HPDE6-E6E7 (cell line): ENCODE data around the gene CACNA1B.
"Not testable (repeated sequence)": the region's sequence is repeated elsewhere in the genome, so short reads cannot be mapped to it uniquely, and the experiment has no call there.

Experiments used
- DNase-seq: peaks from one replicate; pipeline ENCODE4 v3.0.0; 2011; ENCODE audit warnings: missing footprints; ENCODE audit errors: extremely low spot score

The CACNA1B gene

GRCh38 chr9:137877506-137878122 lies at the start of gene CACNA1B:
CACNA1B (plus strand) TSS chr9:137877782; CDS start chr9:137877934, 152 bp downstream.
- DNase-seq, result not testable (repeated sequence)

GRCh38 chr9:137827908-137828526 lies 49.6 kb upstream of the CACNA1B start:
- DNase-seq, result no peak

GRCh38 chr9:137828527-137829259 lies 48.9 kb upstream of the CACNA1B start:
- no peak for DNase-seq

GRCh38 chr9:137829260-137829996 lies 48.2 kb upstream of the CACNA1B start:
- no peak for DNase-seq

DNA sequence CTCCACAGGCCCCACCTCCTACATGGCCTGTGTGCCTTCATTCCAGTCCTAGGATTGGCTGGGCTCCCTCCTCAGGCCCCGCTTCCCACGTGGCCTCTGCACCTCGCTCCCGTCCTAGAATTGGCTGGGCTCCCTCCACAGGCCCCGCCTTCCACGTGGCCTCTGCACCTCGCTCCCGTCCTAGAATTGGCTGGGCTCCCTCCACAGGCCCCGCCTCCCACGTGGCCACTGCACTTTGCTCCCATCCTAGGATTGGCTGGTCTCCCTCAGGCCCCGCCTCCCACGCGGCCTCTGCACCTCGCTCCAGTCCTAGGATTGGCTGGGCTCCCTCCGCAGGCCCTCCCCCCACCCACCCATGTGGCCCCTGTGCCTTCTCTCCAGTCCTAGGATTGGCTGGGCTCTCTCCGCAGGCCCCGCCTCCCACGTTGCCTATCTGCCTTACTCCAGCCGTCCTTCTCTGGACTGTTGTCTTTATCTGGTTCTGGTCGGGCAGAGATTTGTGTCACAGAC lies 45.3 kb upstream of the CACNA1B start:
- DNase-seq, result no peak

GRCh38 chr9:137832830-137833590 lies 44.6 kb upstream of the CACNA1B start:
- DNase-seq, result no peak

DNA sequence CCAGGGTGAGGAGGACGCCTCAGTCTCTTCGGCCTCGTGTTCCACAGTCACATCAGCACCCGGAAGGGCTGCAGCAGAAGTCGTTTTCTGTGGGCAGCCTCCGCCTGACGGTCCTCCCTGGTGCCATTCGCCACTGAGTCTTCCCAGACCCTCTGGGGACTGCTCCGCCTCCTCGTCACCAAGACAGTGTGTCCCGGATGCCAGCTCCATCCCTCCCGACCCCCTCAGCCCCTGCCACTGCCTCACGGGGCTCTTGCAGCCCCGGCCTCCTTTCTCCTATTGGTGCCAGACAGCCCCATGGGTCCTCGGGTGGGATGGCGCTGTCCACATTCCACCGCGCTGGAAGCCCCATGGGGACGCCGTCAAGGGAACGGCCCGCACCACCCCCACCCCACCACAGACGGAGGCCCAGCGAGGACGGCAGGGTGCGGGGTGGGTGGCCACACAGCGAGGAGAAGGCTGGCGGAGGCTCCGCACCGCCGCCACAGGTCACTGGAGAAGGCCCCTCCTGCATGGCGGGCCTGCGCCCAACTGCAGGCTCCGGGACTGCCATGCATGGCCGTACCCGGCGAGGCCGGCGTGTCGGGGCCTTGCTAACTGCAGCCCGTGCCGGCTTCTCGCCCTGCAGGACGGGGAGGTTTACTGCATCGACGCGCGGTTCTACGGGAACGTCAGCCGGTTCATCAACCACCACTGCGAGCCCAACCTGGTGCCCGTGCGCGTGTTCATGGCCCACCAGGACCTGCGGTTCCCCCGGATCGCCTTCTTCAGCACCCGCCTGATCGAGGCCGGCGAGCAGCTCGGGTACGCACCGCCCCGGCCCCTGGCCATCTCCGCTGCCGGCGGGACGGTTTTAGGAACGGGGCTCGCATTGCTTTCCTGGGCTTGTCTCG lies 43.6 kb upstream of the CACNA1B start:
- DNase-seq, result no peak

DNA sequence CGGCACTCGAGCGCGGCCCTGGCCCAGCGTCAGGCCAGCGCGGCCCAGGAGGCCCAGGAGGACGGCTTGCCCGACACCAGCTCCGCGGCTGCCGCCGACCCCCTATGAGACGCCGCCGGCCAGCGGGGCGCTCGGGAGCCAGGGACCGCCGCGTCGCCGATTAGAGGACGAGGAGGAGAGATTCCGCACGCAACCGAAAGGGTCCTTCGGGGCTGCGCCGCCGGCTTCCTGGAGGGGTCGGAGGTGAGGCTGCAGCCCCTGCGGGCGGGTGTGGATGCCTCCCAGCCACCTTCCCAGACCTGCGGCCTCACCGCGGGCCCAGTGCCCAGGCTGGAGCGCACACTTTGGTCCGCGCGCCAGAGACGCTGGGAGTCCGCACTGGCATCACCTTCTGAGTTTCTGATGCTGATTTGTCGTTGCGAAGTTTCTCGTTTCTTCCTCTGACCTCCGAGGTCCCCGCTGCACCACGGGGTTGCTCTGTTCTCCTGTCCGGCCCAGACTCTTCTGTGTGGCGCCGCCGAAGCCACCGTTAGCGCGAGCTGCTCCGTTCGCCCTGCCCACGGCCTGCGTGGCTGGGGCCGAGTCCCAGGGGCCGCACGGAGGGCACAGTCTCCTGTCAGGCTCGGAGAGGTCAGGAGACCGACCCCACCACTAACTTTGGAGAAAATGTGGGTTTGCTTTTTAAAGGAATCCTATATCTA lies 42.6 kb upstream of the CACNA1B start:
- no peak for DNase-seq

DNA sequence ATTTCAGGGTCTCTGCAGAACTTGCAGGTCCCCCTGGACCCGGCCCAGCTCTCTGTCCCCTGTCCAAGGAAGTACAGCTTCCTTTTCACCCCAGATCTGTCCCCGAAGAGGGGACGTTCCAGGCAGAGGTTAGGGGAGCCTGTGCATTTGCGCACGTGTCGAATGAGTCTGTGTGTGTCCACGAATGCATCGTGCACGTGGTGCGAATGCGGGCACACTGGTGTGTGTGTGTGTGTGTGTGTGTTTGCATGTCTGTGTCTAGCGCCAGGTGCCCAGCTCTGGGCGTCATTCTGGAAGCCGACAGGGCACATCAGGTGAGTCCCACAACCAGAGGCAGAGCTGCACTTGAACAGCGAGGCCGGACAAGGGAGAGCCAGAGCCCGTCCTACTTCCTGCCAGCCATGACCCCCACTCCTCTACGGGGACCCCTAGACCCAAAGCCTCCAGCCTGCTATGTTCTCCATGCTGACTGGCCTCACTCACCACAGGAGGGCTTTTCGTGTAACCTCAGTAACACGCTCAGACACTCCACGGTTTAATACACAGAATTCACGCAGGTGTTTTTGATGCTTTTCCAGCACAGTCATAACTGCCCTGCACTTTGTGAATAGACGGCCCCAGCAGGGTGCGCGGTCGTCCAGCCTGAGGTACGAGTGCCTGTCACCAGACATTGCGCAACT lies 41.3 kb upstream of the CACNA1B start:
- no peak for DNase-seq

DNA sequence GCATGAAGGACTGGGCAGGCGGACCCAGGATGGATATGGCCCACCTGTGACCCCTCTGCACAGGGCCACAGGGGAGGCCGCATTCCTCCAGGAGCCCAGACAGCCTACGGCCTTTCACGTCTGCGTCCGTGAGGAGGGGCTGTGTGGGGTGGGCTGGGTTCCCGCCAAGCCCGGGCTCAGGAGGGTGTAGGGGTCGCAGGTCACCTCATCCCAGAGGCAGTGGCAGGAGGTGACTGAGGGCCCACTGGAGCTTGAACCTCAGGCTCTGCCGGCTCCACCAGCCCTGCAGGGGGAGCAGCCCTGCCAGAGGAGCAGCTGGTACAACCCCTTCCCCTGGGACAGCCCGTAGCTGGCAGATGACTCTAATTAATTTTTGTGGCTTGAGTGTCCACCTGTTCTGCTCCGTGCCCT lies 40.7 kb upstream of the CACNA1B start:
- no peak for DNase-seq

DNA sequence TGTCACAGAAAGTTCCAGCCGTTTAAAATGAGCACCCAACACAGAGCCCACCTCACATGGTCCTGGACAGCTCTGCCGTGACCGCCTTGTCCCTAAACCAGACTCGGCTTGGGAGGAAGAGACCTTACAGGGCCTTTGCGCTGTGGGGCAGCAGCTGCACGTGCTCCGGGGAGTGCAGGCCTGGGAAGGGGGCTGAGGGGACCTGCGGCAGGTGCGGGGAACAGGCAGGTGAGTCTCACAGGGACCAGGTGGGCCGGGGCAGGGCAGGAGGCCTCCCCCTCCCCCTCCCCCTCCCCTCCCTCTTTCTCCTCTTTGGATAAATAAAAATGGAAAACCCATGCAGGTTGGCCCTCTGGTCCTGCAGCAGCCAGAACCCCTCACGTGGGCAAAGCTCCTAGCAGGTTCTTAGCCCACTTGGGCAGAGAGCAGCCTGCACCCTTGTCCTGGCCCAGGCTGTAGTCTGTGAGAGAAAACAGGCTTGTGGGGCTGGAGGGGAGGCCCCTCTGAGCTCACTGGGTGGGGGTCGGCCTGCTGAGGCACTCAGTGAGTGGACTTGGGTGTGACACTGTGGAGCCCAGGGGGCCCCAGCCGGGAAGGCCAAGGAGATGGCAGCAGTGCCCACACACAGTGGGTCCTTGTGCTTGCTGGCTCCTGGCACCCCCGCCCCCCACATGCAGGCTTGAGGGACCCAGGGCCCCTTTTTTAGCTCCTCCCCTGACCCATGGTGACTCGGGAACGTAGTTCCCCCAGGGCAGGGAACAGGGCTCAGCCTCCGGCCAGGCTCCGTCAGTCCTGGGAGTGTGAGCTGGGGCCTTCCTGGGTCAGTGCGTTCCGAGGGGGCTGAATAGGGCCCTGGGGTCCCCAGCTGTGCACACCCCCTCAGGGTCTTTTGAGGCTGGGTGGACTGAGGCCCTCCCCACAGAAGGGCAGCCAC lies 40.0 kb upstream of the CACNA1B start:
- DNase-seq, result no peak

DNA sequence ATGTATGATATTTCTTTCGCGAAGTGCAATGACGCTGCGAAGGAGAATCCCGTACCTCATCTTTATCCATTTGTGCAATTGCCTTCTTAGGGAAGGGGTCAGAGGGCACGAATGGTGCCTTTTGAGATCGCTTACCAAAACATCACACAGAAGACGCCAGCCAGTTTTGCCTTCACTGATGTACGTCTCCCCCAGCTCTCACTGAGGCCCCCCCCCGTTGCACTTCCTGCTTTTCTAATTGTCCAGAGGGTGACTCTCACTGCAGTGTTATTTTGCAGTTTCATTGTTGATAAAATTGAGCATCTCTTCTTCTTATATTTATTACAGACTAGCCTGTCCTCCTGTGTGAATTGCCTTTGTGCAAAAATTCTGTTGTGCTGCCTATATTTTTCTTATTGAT lies 39.0 kb upstream of the CACNA1B start:
- no peak for DNase-seq

- DNase-seq, result no peak
These were observed 34.2 kb upstream of the CACNA1B start for GRCh38 chr9:137843355-137843754.

GRCh38 chr9:137851516-137852267 lies 25.9 kb upstream of the CACNA1B start:
- DNase-seq, result no peak

- no peak for DNase-seq
These were observed 24.1 kb upstream of the CACNA1B start for GRCh38 chr9:137853392-137853995.

DNA sequence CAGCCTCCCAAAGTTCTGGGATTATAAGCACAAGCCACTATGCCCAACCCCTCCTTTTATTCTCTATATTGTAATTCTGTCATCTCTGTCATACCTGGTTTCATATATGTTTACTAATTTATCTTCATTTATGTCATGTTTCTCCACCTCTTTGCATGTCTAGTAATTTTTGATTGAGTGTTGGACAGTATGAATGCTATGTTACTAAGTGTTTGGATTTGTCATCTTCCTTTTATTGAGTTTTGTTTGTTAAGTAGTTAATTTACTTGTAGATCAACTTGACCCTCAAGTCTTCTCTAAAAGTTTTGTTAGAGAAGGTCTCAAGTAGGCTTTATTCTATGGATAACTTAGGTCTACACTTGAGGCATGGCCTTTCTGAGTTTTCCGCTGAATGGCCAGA lies 17.2 kb upstream of the CACNA1B start:
- DNase-seq, result no peak
